Occipital lobe (tissue), 2 donors: Measurements from ENCODE around the gene OSBPL10. TPM values are rescaled to one million over a fixed set of nuclear protein-coding genes. Genes with fewer than 3 reads are reported as not detected.
"Not testable (repeated sequence)": the region's sequence is repeated elsewhere in the genome, so short reads cannot be mapped to it uniquely, and the experiment has no call there.

ENCODE experiments used
- DNase-seq: peaks from one replicate; lab custom pipeline; 2025; lab: John Stamatoyannopoulos, UW
- total RNA-seq: library from RNA; depleted of rRNA; stranded (reverse); fragments of >200 nt; gene quantifications from one replicate; pipeline ENCODE4 v1.2.3, GENCODE V29; 2014

OSBPL10 gene
- total RNA-seq, 1 donor from 2014 or later, result 14.0 TPM

GRCh38 chr3:31709526-31709925 lies 271.5 kb downstream of the OSBPL10 start:
- DNase-seq, result no peak

GRCh38 chr3:31709005-31709404 lies 272.1 kb downstream of the OSBPL10 start:
- no peak for DNase-seq

GRCh38 chr3:31707286-31707685 lies 273.8 kb downstream of the OSBPL10 start:
- DNase-seq, result no peak

GRCh38 chr3:31705736-31706135 lies 275.3 kb downstream of the OSBPL10 start:
- DNase-seq, result no peak

- DNase-seq, result no peak
Observed at GRCh38 chr3:31704591-31705179, 276.4 kb downstream of the OSBPL10 start.

- DNase-seq, result no peak
Observed at GRCh38 chr3:31704156-31704555, 276.9 kb downstream of the OSBPL10 start.

GRCh38 chr3:31701286-31701685 lies 279.8 kb downstream of the OSBPL10 start:
- DNase-seq, result no peak

GRCh38 chr3:31699309-31699953 lies 281.6 kb downstream of the OSBPL10 start:
- no peak for DNase-seq

GRCh38 chr3:31696815-31697548 lies 284.1 kb downstream of the OSBPL10 start:
- DNase-seq, result no peak

- DNase-seq, result no peak
Observed at GRCh38 chr3:31696009-31696297, 285.1 kb downstream of the OSBPL10 start.

GRCh38 chr3:31695280-31696008 lies 285.6 kb downstream of the OSBPL10 start:
- DNase-seq, result no peak

GRCh38 chr3:31693346-31693745 lies 287.7 kb downstream of the OSBPL10 start:
- no peak for DNase-seq

- no peak for DNase-seq
Observed at GRCh38 chr3:31692751-31693150, 288.3 kb downstream of the OSBPL10 start.

- DNase-seq, result no peak
Observed at GRCh38 chr3:31690771-31691170, 290.3 kb downstream of the OSBPL10 start.

- DNase-seq, result not testable (repeated sequence)
Observed at GRCh38 chr3:31689523-31689922, 291.5 kb downstream of the OSBPL10 start.

- no peak for DNase-seq
Observed at GRCh38 chr3:31688984-31689383, 292.1 kb downstream of the OSBPL10 start.

- DNase-seq, result no peak
Observed at GRCh38 chr3:31687020-31687802, 293.9 kb downstream of the OSBPL10 start.

- DNase-seq, result no peak
Observed at GRCh38 chr3:31680072-31680870, 300.8 kb downstream of the OSBPL10 start.

GRCh38 chr3:31676556-31676955 lies 304.5 kb downstream of the OSBPL10 start:
- no peak for DNase-seq

GRCh38 chr3:31673950-31674349 lies 307.1 kb downstream of the OSBPL10 start:
- no peak for DNase-seq

- DNase-seq, result no peak
Observed at GRCh38 chr3:31671976-31672375, 309.1 kb downstream of the OSBPL10 start.
